Panc1 (cell line): ENCODE results near the gene DCAF17.

Source experiments
- CTCF ChIP-seq: fragments of 450-650 bp; IDR thresholded peaks from 2 replicates; pipeline ENCODE4 v1.5.1; 2017; ENCODE audit warnings: mild to moderate bottlenecking
- POLR2AphosphoS5 ChIP-seq: IDR thresholded peaks from 2 replicates; pipeline ENCODE4 v1.6.1; 2012; ENCODE audit warnings: mild to moderate bottlenecking, low read depth, low read length, moderate library complexity

GRCh38 chr2:171515672-171516298 is 81.8 kb downstream of the DCAF17 start:
- no peak for TF ChIP-seq CTCF
- no peak for TF ChIP-seq POLR2AphosphoS5
